ENCODE measurements around the gene ABCA8. TPM values are rescaled to one million over a fixed set of nuclear protein-coding genes. Genes with fewer than 3 reads are reported as not detected.
A peak's percentile ranks its signal among the peaks of the same experiment; 100 is the strongest.
"Not testable (repeated sequence)": the region's sequence is repeated elsewhere in the genome, so short reads cannot be mapped to it uniquely, and the experiment has no call there.

ABCA8 gene
- total RNA-seq, 1 donor from 2014 or later, result 73.0 TPM

DNA sequence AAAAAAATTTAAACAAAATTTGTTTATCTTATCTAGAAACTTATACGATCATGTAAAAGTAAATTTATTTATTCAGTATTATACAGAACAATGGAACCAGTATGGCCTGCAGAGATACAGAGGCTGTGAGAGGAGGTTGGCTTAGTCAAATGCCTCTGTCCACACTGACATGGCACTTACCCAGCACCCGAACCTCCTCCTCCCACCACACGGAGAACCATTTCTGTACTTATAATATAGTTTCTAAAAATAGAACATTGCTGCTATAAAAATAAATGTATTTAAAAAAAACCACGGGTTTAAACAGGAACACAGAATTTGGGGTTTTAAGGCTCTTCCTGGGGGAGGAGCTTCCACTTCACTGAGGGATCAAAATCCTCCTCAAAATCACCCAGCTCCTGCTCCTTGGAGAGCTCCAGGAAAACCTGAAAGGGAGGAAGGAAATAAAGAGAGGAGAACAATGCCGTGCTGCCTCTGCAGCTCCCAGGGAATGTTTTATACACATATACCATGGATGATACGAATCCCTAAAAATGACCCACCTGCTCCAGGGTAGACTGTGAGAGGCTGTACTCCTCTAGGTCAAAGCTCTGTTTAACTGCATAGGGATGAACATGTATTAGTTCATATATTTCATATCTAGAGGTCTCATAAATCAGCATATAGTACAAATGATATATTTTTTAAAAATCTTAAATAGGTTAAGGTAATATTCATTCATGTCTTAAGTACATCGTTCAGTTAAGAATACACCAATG lies 87.3 kb downstream of the ABCA8 start:
- no peak for DNase-seq

DNA sequence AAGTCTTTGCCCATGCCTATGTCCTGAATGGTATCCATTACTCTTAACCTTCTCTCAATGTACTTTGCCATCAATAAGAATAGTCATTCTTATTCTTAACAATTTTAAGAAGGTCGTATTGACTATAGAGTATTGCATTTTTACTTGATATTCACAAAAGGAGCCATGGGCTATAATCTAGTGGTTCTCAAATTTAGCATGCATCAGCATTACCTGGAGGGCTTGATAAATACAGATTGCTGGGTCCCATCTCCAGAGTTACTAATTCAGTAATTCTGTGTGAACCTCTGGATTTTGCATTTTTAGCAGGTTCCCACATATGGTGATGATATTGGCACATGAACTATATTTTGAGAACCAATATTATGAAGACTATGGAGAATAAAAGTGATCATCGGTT lies 89.6 kb downstream of the ABCA8 start:
- DNase-seq, result no peak

DNA sequence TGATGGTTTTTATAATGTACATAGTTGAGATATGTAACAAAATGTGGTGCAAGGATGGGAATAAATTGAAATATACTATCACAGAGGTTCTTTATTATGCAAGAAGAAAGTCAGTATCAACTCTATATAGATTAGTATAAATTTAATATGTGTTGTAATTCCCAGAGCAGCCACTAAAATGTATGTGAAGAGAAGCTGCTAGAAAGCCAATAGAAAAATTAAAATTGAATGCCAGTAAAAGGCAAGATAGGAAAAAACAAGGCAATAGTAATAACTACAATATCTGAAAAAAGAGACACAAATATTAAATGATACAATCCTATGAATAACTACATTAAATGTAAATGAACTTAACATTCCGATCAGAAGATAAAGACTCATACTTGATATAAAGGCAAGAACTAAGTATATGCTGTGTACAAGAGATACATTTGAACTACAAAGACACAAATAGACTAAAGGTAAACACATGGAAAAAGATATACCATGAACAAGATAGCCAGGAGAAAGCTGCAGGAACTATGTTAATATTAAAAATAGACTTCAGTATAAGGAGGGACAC lies 92.0 kb downstream of the ABCA8 start:
- DNase-seq, result no peak

DNA sequence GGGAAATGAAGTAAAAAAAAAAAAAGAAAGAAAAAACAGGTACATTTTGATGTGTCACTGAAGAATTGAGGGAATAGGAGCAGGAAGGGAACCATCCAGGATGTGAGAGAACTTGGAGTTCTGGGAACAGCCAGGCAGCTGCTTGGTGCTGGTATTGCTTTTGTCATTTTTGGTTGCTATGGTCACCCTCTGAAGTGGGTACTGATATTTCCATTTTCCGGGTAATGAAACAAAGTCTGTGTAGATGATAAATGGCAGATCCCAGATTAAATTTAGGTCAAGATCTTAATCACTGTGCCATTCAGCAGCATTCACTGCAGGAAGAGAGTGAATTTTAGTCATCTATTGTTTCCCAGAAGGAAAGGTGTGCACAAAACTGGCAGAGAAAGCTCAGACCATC lies 93.6 kb downstream of the ABCA8 start:
- DNase-seq, result no peak

DNA sequence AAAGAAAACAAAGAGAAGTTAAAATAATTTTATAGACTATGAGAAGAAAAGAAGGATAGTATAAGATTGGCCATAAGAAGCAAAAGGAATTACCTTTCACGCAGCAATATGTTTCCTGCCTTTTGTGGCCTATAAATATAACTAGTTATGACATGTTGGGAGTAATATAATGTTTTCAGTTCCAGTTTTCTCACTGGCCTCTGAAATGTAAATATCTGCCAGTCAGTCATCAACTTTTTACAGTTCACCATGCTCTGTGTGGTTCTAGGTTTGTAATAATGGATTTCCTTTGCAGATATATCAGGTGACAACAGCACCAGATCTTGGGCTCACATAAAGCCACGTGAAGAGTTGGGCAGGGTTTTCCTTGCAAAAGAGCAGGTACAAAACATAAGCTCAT lies 94.3 kb downstream of the ABCA8 start:
- DNase-seq, result no peak

DNA sequence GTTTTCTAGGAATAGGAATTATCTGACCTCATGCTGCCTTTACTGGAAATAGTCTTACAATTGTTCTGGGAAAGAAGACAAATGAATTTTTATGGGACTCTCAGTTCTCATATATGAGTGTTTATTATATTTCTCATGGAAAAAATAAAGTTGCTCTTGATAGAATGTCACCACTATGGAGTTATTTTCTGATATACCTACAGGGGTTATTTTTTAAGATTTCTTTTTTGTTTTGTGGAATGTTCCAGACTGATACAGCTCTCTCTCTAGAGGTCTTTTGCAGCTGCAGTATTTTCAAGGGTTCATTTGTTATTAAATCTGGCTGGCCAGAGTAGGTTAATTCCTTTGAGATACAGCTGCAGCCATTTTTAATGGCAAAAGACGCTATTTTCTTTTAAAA lies 100.7 kb downstream of the ABCA8 start:
- DNase-seq, result peak; percentile 23

DNA sequence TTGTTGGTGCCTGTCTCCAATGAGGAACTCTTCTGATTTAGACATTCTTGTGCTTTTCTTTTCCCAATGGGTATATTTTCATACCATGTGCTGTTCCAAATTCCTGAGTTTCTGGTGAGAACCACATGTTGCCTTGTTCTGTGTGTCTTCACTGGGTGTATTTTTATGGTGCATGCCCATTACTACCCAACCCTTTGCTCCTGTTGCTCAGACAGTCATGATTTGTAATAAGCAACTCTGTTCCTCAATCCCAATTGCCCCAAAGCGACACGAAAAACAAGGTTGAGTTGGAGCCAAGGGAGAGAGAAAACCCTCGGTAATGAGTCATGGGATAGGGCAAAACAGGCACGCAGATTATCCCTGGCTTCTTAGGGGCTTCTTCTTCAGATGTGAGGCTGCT lies 101.8 kb downstream of the ABCA8 start:
- DNase-seq, result no peak

DNA sequence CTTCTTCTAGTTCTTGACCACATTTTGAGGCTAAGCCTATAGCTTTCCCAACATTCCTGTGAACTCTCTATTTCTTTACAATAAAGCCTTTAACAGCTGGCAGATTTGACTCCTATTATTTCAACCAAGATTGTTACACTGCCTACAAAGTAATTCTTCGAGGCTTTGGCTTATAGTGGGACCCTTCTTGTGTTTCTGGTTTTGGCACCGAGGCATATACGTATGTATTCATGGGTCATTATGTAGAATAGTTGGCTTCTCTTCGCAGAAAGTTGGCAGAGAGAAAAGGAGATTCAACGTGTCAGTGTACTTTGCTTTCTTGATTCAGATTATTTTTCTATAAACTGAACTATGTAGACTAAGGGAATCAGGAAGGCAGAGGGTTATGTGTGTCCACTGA lies 102.2 kb downstream of the ABCA8 start:
- peak; percentile 82 for DNase-seq

DNA sequence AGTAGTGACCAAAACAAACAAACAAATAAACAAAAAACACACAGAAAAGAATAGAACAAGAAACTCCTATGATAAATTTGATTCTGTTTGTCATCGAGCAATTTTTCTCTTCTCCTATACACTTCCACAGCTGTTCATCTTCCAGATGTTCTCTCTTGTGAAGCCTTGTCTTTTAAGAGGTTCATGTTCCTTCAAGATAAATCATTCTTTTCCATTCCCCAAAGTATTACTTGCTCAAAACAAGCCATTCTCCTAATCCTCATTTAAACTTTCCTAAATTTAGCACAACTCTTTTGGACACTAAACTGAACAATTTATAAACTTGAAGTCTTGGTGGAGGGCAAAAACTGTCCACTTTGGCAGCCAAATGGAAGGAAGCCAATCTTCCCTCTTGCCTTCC lies 103.3 kb downstream of the ABCA8 start:
- peak; percentile 53 for DNase-seq

DNA sequence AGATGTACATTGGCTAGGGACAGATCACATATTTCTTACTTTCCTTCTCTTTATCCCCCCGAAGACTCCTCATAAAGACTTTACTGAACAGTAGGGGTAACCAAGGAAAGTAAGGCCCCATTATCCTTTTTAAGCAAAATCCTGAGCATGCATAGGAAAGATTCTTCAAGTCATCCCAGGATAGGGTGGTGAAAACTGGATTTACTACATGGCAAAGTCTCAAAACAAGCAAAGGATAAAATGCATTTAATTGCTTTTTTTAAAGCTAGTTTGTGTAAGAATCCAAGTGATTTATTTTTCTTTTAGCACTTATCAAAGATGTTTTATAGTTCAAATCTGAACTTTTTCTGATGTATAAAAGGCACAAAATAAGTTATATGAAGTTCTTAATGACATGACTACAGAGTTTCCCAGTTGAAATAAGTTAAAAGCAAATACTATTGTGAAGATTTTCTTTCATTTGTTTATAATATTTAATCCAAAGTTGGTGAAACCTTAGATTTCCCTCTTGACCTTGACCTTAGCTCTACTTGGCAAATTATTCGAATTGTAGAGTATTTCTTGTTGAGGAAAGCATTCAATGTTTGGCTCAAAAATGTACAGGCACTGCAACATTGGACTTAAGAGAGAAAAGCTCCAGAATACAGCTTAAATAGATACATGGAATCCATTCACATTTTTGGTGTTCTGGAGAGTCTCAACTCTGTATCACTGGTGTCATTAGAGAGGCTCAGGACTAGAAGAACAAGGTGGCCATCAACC lies 104.3 kb downstream of the ABCA8 start:
- DNase-seq, result peak; percentile 24

DNA sequence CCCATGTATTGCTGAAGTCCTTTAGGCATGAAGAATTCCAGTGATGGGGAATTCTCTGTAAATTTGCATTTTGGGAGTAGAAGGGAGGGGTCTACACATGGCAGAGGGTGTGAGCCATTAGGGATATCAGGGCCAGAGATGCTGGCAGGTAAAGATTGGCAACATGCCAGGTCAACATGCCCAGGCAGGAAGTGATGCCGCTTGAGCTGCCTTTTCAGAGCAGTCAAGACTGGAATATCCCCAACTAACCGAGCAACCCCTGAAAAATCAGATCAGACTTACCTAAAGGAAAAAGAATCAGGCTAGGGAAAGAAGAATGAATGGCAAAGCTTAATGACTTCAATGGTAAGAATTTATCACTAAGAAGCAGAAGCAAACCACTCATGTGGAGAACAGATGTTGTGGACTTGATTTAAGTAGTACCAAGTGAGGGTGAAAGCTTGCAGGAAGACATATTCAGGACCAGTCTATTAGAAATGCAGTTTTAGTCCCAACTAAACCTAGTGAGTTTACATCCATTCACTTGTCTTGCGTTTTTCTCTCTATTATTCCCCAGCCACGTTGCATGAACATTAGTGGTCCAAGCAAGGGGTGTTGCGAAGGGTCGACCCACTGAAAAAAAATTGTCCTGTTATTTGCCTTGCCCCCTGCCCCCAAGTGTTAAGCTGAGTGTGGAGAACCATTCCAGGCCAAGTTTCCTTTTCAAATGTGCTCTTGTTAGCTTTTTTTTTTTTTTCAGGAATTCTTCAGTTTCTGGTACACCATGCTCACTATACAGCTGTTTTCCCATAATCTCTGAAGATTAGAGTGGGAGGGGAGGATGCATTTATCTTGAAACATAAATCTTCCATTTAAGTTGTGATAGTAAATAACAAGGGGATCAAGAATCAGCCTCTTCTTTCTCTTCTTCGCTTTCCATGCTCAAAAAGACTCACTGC lies 105.2 kb downstream of the ABCA8 start:
- DNase-seq, result peak; percentile 51

DNA sequence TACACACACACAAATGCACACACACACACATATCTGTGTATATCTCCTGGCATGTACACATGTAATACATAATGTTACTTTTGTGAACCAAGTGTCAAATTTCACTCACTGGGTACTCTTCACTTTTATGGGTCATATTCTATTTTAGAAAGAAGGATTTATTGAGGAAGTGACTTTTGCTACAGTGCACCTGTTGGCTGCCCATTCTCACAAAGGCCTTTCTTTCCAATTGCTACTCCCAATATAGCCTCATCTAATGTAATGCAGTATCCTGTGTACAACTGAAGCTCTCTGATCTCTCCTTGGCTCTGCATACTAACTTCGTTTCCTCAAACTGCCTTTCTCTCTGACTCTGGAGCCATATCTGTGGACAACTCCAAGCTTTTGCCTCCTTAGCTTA lies 107.5 kb downstream of the ABCA8 start:
- peak; percentile 51 for DNase-seq

DNA sequence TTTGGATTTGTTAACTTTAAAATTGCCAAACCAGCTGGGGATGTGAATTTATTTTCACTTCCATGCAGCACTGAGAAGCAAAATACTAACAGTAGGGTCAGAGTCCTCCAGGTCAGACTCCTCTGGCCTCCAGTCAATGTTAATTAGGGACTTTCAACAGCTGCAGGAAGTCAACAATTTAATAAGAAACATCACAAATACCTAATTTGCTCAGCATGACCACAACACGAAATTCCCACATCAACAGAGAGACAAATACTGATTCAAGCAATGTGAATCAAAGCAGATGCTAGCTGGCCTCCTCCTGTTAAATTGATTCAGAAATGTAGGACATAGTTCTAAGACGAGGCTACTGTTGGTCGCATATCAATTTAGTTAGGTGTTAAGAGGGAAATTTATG lies 111.7 kb downstream of the ABCA8 start:
- peak; percentile 48 for DNase-seq

DNA sequence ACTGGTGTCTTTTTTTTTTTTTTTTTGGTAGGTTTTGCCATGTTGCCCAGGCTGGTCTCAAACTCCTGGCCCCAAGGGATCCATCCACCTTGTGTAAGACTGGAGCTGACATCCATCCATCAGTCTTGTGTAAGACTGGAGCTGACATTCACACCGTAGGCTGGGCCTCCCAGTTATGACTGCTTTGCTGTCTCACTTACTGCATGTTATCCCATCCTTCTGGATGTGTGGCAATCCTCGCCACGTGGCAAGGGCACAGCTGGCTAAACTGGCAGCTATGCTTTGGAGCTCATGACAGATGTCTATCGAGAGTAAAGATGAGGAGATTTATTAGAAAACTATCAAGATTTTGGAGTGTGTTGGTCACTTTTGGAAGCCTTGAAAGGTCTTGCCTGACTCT lies 115.1 kb downstream of the ABCA8 start:
- DNase-seq, result no peak

DNA sequence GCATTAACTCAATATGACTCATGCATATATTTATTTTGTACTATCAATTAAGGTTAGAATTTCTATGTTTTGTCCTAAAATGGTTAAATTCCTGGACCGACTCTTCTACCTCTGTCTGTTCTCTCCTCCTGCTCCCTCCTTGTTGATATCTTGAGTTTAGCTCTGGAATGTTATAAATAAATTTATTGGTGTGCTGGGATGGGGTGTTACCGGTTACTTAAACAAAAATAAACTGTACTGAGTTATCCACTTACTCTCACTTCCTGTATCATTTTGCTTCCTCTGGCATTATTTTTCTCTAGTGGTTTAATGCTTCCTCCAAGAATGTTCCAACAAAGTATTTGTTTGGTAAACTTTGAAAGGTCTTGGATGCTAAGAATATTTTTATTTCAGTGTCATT lies 120.1 kb downstream of the ABCA8 start:
- DNase-seq, result no peak

DNA sequence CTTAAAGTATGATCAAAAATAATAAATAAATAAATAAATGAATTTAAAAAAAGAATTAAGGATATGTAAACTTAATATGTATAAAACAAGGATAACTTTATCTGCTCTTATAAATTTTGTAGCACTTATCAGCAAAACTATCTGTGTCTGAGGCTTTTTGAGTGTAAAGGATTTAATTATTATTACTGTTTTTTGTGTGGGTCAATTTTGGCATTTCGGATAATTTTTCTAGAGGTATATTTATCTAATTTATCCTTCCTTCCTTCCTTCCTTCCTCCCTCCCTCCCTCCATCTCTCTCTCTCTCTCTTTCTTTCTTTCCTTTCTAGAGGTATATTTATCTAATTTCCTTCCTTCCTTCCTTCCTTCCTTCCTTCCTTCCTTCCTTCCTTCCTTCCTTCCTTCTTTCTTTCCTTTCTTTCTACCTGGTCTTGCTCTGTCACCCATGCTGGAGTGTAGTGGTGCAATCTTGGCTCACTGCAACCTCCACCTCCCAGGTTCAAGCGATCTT lies 120.8 kb downstream of the ABCA8 start:
- no peak for DNase-seq

DNA sequence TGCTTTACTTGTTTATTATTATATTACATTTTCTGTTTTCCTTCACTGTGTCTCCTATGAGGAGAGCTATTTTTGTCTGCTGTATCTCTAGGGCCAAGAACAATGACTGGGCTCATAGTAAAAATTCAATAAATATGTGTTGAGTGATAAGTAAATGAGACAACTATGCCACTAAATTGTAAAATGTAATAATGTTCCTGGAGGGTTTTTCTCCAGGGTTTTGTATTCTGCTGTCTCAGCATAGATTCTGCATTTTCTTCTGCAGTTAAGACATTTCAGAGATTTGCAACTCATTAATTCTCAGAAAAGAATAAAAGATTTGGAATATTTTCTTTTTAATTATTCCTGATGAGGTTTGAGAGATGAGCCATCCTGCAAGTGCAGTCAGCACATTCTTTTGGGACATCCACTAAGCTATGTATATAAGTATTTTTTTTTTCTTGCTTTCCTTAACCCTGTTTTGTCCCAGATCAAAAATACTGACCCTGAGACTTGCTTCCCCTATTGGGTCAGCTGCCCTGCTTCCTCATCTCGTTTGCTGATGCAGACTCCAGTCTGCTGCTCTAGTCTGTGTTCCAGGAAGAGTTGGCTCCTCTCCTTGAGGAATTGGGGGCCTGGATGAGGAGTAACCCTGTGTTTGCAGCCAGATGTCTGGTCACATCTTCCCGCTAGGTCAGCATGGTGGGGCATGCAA lies 122.9 kb downstream of the ABCA8 start:
- no peak for DNase-seq

DNA sequence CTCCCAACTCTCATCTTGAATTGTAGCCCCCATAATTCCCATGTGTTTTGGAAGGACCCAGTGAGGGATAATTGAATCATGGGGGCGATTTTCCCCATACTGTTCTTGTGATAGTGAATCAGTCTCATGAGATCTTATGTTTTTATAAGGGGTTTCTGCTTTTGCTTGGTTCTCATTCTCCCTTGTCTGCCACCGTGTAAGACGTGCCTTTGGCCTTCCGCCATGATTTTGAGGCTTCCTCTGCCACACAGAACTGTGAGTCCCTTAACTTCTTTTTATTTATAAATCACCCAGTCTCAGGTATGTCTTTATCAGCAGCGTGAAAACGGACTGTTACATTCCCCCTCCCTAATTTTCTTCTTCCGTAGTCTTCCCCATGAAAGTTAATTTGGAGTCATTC lies 124.0 kb downstream of the ABCA8 start:
- no peak for DNase-seq

DNA sequence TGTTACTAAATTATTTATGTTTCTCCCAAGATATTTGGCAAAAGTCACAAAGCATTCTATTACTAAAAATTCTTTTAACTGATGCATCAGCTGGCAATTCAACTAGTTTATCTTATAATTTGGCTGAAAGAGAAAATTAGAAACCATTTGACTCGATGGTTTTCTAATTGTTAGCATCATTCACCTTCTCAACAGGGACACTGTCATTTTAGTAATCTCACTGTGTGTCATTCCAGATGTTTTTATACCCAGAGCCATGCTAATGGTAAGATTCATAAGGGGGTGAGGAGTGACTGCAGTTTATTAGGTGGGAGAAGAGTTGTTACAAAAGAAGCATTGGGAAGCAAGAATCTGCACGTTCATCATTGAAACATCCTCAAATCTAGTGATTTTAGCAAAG lies 124.9 kb downstream of the ABCA8 start:
- DNase-seq, result no peak

DNA sequence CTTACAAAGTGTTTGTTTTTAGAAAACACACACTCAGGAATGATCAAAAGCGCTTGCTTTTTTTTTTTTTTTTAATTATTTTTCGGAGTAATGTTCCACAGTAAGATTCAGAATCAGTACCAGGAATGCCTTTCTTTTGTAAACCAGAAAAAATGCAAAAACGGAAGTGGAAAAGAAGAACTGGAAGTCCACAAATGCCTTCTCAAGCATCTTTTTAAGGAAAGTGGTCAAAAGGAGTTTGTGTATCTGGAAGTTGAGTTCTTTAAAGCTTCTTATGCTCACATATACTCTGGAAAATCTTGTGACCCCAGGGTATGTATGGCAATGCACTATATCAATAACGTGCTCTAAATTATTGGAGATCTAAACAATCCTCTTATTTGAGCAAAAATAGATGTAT lies 126.0 kb downstream of the ABCA8 start:
- no peak for DNase-seq

DNA sequence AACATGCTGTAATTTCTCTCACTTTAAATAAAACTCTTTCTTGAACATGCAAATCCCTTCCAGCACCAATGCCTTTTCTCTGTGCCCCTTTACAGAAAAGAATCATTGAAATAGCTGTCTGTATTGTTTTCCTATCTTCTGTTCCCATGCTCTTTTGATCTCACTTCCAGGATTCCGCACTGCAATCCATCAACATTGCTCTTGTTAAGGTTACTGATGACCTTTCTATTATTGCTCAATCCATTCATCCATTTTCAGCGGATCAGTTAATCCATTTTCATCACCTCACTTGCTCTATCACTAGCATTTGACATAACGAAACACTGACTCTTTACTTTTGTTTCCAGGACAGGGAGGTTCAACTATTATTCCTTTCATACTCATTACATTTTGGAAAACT lies 130.5 kb downstream of the ABCA8 start:
- no peak for DNase-seq

DNA sequence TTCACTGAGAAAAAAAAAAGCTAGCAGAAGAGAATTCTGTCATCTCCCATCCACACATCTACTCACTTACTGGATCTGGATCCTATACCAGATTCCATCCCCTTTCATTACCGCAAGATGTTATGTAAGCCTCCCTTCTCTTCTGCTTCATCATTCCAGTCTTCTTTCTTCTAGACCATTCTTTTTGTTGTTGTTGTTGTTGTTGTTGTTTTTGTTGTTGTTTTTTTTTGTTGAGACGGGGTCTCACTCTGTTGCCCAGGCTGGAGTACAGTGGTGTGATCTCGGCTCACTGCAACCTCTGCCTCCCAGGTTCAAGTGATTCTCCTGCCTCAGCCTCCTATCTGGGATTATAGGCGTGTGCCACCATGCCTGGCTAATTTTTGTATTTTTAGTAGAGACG lies 131.0 kb downstream of the ABCA8 start:
- DNase-seq, result not testable (repeated sequence)

Measured in tongue (tissue), 2 donors.